Midbrain (tissue), 1 donor: ENCODE data around the gene KLHL11.
"Not testable (repeated sequence)": the region's sequence is repeated elsewhere in the genome, so short reads cannot be mapped to it uniquely, and the experiment has no call there.

Experiments
- DNase-seq: peaks from one replicate; lab custom pipeline; 2025; lab: John Stamatoyannopoulos, UW

Gene KLHL11

GRCh38 chr17:41885733-41886132 is 20.5 kb upstream of the KLHL11 start:
- DNase-seq, result no peak

GRCh38 chr17:41882756-41883155 is 17.5 kb upstream of the KLHL11 start:
- no peak for DNase-seq

- no peak for DNase-seq
Observed at GRCh38 chr17:41880130-41880529, 14.9 kb upstream of the KLHL11 start.

DNA sequence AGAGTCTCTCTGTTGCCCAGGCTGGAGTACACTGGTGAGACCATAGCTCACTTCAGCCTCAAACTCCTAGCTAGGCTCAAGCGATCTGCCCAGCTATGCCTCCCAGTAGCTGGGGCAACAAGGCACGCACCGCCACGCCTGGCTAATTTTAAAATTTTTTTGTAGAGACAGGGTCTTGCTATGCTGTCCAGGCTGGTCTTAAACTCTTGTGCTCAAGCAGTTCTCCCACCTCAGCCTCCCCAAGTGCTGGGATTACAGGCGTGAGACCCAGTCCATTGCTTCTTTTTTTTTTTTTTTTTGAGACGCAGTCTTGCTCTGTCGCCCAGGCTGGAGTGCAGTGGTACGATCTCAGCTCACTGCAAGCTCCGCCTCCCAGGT is 9.1 kb upstream of the KLHL11 start:
- not testable (repeated sequence) for DNase-seq

DNA sequence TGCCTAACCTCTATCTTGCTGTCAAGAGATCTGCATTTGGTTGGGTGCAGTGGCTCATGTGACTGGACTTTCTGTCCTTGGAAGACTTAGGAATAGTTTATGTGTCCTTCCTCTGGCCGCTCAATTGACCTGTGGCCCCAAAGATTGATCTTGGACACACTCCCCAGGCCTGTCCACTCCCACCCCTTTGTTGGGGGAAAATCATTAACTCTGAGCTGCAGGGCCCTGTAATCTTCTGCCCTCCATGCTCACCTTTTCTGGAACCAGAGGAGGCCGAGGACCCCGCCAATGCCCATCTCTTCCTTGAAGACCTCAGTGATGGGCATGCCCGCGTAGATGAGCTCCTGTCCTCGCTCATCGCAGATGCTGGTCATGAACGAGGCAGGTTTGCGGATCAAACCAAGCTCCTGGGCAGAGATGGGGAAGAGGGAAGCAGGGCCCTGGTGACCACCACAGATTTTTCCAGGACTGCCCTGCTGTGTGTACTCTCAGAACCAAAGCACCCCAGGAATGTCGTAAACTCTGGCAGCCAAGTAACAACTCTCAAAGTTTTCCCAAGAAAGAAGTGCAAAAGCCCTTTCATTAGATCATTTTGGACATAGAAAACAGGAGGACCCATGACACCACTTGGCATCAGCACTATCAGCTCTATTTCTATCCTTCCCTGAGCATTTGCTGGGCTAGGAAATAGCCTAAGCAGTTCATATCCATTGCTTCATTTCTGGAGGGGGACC is 8.5 kb upstream of the KLHL11 start:
- no peak for DNase-seq

DNA sequence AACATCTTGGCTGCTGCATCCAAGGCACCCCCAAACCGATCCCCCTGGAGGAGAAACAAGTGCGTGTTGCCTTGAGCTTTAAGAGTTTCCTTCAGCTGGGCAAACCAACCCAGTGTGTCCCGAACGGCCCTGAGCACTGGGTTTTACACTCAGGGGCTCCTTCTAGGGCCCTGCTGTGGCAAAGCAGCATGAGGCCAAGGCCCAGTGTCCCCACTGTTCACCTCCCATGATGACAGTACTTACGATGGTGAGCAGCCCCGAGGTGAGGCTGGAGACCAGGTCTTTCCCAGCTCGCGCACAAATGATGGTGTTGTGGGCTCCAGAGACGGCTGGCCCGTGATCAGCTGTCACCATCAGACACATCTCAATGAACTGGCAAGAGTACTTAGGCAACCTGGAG is 6.6 kb upstream of the KLHL11 start:
- DNase-seq, result no peak

DNA sequence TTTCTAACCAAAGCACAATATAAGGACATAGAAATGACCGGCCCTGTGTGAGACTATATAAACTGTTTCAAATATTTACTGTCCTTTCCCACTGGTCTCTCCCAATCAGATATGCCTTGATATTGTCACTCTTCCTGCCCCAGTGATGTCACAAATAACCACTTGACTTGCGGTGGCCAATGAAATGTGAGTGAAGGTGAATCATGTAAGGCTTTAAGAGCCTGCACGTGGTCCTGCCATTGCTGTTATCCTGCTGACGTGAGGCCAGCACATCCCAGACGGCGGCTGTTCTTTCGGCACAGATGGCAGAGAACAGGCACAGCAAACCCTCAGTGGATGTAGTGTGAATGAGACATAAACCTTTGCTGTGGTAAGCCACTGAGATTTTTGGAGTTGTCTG is 5.4 kb upstream of the KLHL11 start:
- no peak for DNase-seq

GRCh38 chr17:41870097-41870496 is 4.9 kb upstream of the KLHL11 start:
- DNase-seq, result no peak

- no peak for DNase-seq
Observed at GRCh38 chr17:41869426-41869825, 4.2 kb upstream of the KLHL11 start.

GRCh38 chr17:41868568-41868967 is 3.3 kb upstream of the KLHL11 start:
- DNase-seq, result no peak

DNA sequence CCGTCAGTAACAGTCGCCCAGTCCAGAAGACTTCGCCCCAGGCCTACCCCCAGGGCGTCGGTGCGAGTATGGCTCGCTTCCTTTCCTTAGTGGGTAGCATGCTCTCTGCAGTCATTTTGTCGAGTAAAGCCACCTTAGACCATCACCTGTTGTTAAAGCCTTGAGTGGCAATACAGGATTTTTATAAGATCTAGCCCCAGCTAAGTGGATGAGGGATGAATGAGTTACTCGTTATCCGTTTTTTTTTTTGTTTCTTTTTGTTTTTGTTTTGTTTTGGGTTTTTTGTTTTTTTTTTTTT is 322 bp upstream of the KLHL11 start:
- DNase-seq, result no peak

- no peak for DNase-seq
Observed at GRCh38 chr17:41864498-41864835, 756 bp downstream of the KLHL11 start.

- DNase-seq, result no peak
Observed at GRCh38 chr17:41863074-41863848, 2.0 kb downstream of the KLHL11 start.

GRCh38 chr17:41860254-41860931 is 4.8 kb downstream of the KLHL11 start:
- DNase-seq, result no peak

- DNase-seq, result not testable (repeated sequence)
Observed at GRCh38 chr17:41851382-41851781, 13.8 kb downstream of the KLHL11 start.

DNA sequence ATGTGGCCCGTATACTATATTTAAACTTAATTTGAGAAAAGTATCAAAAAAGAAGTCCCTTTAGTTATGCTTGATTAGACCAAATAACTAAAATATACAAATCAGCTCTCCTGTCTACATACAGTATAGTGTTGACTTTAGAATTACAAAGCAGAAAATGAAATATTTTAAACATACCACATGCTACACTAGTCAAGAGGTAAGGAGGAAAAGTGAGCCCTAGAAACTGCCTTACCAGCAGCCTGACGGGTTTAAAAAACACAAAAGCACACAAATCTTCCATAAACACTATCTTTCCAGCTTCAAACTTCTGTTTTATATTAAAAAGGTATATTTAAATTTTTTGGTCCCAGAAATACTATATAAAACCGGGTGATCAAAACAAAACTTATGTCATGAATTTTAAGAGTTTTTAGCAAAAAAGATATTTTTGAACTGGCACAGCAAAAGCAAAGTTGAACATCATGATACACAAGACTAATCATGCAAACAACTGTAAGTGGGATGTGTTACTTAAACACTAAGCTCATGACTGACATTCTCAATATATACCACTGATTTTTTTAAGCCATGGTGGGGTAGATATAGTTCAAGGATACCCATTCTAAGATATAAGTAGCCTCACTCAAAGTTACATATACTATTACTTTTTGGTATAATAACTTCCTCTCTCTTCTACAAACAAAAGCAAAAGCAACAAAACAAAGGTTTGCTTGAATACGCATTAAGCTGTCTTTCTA is 15.8 kb downstream of the KLHL11 start:
- DNase-seq, result no peak

DNA sequence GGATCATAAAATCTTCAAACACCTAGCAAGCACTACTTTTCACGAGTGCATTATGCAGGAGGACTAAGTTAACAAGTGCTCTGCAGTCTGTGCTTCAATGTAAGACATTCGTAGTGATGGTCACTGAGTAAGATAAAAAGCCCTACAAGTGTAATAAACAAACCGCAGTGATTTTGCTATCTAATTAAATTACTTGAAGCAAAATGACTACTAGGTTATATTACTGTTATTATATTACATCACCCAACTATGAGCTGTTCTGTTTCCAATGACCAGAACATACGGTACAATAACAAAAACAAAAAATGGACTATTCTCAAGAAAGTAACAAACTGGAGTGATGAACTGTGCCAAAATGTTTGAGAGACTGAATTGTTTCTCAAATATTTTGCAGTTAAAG is 16.4 kb downstream of the KLHL11 start:
- no peak for DNase-seq

GRCh38 chr17:41844971-41845370 is 20.3 kb downstream of the KLHL11 start:
- no peak for DNase-seq

DNA sequence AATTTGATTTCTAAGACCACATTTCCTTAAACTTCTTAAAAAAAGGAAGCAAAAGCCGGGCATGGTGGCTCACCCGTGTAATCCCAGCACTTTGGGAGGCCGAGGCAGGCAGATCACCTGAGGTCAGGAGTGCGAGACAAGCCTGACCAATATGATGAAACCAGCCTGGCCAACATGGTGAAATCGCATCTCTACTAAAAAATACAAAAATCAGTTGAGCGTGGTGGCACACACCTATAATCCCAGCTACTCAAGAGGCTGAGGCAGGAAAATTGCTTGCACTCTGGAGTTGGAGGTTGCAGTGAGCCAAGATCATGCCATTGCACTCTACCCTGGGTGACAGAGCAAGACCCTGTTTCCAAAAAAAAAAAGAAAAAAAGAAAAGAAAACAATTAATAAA is 24.4 kb downstream of the KLHL11 start:
- not testable (repeated sequence) for DNase-seq

DNA sequence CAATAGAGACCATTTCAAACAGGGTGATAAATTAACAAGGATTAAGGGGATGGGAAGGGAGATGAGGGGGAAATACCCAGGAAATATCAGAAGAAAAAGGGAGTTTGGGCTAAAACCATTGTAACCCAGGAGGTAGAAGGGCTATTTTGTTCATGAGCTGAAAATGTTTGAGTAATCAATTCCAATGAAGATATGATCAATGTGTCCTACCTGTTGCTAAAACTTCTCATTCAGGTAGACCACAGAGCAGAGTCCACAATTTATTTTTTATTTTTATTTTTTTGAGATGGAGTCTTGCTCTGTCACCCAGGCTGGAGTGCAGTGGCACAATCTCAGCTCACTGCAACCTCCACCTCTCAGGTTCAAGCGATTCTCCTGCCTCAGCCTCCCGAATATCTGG is 25.8 kb downstream of the KLHL11 start:
- DNase-seq, result not testable (repeated sequence)

DNA sequence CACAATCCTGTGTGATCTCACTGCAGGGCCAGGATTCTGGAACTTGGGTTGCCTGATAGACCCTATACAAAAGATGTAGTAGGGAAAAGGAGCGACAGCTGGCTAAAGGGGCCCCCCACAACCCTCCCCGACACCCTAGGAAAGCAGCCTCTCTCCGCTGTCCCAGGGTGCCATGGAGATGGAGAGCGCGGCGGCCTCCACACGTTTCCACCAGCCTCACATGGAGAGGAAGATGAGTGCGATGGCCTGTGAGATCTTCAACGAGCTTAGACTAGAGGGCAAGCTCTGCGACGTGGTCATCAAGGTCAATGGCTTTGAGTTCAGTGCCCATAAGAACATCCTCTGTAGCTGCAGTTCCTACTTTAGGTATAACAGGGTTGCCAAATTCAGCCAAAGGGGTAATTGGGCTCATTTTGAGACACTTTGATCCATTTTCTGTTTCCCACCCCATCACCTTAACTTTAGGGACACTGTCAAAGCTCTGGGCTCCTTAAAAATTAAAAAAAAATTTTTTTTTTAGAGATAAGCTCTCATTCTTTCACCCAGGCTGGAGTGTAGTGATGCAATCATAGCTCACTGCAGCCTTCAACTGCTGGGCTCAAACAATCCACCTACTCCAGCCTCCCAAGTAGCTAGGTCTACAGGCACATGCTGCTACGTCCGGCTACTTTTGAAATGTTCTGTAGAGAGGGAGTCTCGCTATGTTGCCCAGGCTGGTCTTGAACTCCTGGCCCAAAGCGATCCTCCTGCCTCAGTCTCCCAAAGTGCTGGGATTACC is 27.3 kb downstream of the KLHL11 start, which contains the start of gene KLHL10:
TSS of gene KLHL10 (plus strand) at position 65 of the 778 bp plus-strand sequence. CDS start at position 173, 108 bp downstream.
- DNase-seq, result no peak
